HG02588 (cell line): ENCODE measurements around the gene CCDC116.
"Not testable (repeated sequence)": the region's sequence is repeated elsewhere in the genome, so short reads cannot be mapped to it uniquely, and the experiment has no call there.

Source experiments
- ATAC-seq: cut with Tn5 transposase; IDR thresholded peaks from one replicate; pipeline ENCODE4 v1.9.1; 2021; ENCODE audit warnings: mild to moderate bottlenecking, moderate library complexity; ENCODE audit not compliant: unreplicated experiment

CCDC116 gene

DNA sequence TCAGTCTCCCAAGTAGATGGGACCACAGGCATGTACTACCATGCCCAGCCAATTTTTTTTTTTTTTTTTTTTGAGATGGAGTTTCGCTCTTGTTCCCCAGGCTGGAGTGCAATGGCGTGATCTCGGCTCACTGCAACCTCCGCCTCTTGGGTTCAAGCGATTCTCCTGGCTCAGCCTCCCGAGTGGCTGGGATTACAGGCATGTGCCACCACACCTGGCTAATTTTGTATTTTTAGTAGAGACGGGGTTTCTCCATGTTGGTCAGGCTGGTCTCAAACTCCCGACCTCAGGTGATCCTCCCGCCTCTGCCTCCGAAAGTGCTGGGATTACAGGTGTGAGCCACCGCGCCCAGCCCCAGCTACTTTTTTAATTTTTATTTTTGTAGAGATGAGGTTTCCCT is 46.3 kb downstream of the CCDC116 start:
- ATAC-seq, result not testable (repeated sequence)

GRCh38 chr22:21679383-21679782 is 46.8 kb downstream of the CCDC116 start:
- no peak for ATAC-seq

DNA sequence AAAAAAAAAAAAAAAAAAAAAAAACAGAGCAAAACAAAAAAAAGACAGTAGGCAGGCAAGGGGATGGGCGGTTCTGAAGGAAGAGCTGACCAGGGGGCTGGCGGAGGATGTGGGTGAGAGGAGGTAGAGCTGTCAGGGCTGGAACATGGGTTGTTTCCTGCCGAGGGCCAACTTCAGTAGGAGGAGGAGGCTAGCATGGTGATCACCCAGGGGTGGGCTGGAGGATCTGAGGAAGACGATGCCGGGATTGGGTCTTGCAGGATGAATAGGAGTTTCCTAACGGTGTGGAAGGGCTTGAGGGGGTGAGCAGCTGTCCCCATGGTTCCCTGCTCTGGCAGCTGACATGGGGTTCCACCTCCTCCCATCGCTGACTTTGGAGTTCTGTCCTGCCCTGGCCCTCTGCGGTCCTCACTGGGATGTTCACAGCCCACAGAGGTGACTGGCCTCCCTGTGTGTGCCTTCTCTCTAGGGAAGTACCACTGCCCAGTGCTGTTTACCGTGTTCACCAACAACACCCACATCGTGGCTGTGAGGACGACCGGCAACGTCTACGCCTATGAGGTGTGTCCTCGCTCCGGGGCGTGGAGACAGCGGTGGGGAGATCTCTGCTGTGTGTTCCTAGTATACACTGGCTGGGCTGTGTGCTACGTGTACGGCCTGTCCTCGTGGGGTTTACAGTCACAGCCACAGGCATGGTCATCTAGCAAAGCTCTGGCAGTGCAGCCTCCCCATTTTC is 48.4 kb downstream of the CCDC116 start:
- no peak for ATAC-seq

DNA sequence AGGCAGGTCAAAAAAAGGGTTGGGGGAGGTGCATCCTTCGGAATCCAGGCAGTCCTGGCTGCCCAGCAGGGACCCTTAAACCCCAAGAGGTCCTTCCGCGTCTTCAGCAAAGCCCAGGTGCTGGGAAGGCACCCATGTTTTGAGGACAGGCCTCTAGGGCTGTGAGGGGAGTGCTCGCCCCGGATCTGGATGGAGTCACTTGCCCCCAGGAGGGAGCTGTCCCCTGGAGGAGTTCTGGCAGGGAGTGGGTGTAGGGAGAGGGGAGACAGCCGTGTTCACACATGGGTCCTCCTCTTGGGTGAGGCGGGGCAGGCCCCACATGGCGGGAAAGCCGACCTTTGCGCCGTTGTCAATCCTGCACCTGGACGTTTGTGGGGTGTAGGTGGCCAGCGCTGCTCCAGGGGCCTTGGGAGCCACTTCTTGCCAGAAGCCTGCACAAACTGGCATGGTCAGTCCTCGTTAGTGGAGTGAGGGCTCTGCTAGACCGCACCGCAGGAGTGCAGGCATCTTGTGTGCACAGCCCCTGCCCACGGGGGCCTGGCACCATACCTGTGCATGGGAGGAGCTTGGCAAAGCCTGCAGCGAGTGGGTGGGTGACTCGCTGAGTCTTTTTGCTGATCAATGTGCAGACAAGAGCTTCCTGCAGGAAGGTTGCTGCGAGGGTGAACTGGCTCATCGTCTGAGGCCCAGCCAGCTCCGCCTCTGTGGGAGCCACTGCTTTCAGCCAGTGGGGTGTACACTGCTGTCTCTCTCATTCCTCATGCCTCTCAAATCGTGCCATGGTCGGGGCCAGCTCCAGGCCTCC is 49.2 kb downstream of the CCDC116 start:
- ATAC-seq, result no peak

GRCh38 chr22:21682385-21683175 is 50.0 kb downstream of the CCDC116 start:
- no peak for ATAC-seq

- ATAC-seq, result no peak
These were observed 50.8 kb downstream of the CCDC116 start for GRCh38 chr22:21683401-21683811.

- ATAC-seq, result no peak
These were observed 52.1 kb downstream of the CCDC116 start for GRCh38 chr22:21684492-21685163.

DNA sequence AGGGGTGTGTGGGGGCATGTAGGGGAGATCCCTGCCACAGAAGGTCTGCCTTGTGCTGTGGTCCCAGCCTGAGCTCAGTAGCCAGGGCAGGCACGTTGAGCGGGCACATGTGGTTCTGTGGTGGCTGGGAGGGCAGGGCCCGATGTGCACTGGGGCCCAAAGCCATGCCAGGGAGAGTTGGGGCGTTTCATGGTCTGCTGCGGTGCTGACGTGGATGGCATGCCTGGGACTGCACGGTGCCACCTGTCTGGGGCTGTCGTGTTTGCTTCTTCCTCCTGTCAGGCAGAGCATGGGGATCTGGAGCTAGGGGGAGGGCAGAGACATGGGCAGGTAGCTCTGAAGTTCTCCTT is 52.6 kb downstream of the CCDC116 start:
- no peak for ATAC-seq

GRCh38 chr22:21686193-21686608 is 53.6 kb downstream of the CCDC116 start:
- no peak for ATAC-seq
